Activated B cell treated with CpG ODN at 0.5 μM for 24 hours (primary cell): Measurements from ENCODE around the gene XPA. TPM values are rescaled to one million over a fixed set of nuclear protein-coding genes. Genes with fewer than 3 reads are reported as not detected.

ENCODE experiments used
- ATAC-seq: fragments of 200-7000 bp; cut with Tn5 transposase; one replicate; pipeline ENCODE4 v1.10.0; 2021; ENCODE audit warnings: low read depth, mild to moderate bottlenecking, moderate library complexity
- CTCF ChIA-PET: fragments of 350-600 bp; sonication (Branson Sonifier 250); formaldehyde crosslinking; loops from one replicate; lab custom pipeline; 2021; ENCODE audit warnings: antibody characterized with exemption; lab: Charles Lee
- POLR2A ChIA-PET: fragments of 350-600 bp; sonication (Branson Sonifier 250); formaldehyde crosslinking; loops from one replicate; lab custom pipeline; 2021; ENCODE audit warnings: antibody characterized with exemption; lab: Charles Lee
- DNase-seq: peaks from one replicate; pipeline ENCODE4 v3.0.0; 2022
- H3K27ac Mint-ChIP-seq: one replicate; pipeline ENCODE4 v1.8.0; 2020; ENCODE audit warnings: mixed read lengths
- H3K27me3 Mint-ChIP-seq: one replicate; pipeline ENCODE4 v1.8.0; 2021; ENCODE audit warnings: mixed read lengths
- H3K36me3 Mint-ChIP-seq: one replicate; pipeline ENCODE4 v1.8.0; 2021; ENCODE audit warnings: low read depth, mixed read lengths
- H3K4me1 Mint-ChIP-seq: one replicate; pipeline ENCODE4 v1.8.0; 2021; ENCODE audit warnings: mixed read lengths
- H3K4me3 Mint-ChIP-seq: one replicate; pipeline ENCODE4 v1.8.0; 2020; ENCODE audit warnings: mild to moderate bottlenecking, mixed read lengths
- H3K9me3 Mint-ChIP-seq: one replicate; pipeline ENCODE4 v1.8.0; 2020; ENCODE audit warnings: mixed read lengths
- CTCF ChIP-seq: fragments of 200-600 bp; IDR thresholded peaks from one replicate; pipeline ENCODE4 v1.8.0; 2022; ENCODE audit warnings: antibody characterized with exemption, mild to moderate bottlenecking
- intact Hi-C: fragments of 100-400 bp; cut with micrococcal nuclease; formaldehyde crosslinking; loops from one replicate; pipeline ENCODE4 v1.15.1; 2024
- total RNA-seq: library from RNA; stranded (reverse); gene quantifications from 2 replicates; pipeline ENCODE4 v1.2.3, GENCODE V29; 2022

XPA gene
- total RNA-seq, 1 donor from 2014 or later: 18.1 TPM

GRCh38 chr9:97740848-97741821 is 44.0 kb upstream of the XPA start:
- Mint-ChIP-seq H3K4me3 (peak overlapping the region; percentile 57), H3K27me3 (peaks cover 61% of the 10 kb centered on the region), H3K4me1 (peaks cover 8% of the 10 kb centered on the region), H3K27ac (no peak overlapping the region), H3K9me3 (peaks cover 2% of the 10 kb centered on the region), H3K36me3 (no peaks in the 10 kb centered on the region)
- intact Hi-C loops: no loop called here
- peak; percentile 67 for ATAC-seq
- TF ChIP-seq CTCF: no peak
- ChIA-PET CTCF (no interaction called here), POLR2A (interaction anchor here (0.7 kb wide), 1 partner anchor 218 kb away, joined by 4 read pairs; no protein-coding TSS in a partner anchor)
- DNase-seq: peak; percentile 31

- H3K27ac Mint-ChIP-seq: no peak overlapping the region
- no peak for DNase-seq
- H3K4me1 Mint-ChIP-seq: peaks cover 8% of the 10 kb centered on the region
- no peak for TF ChIP-seq CTCF
- POLR2A ChIA-PET: no interaction called here
- no peaks in the 10 kb centered on the region for H3K36me3 Mint-ChIP-seq
- no peak for ATAC-seq
- intact Hi-C loops: no loop called here
- CTCF ChIA-PET: interaction anchor here (1.0 kb wide), 1 partner anchor 9 kb away, joined by 4 read pairs; no protein-coding TSS in a partner anchor
- H3K27me3 Mint-ChIP-seq: peaks cover 47% of the 10 kb centered on the region
- no peak overlapping the region for H3K4me3 Mint-ChIP-seq
- no peaks in the 10 kb centered on the region for H3K9me3 Mint-ChIP-seq
These were observed 40.3 kb upstream of the XPA start for GRCh38 chr9:97737429-97737828.

GRCh38 chr9:97735070-97735600 is 38.0 kb upstream of the XPA start:
- no peaks in the 10 kb centered on the region for H3K4me1 Mint-ChIP-seq
- no peak overlapping the region for H3K27ac Mint-ChIP-seq
- DNase-seq: no peak
- TF ChIP-seq CTCF: no peak
- intact Hi-C loops: no loop called here
- no peaks in the 10 kb centered on the region for H3K9me3 Mint-ChIP-seq
- no peak overlapping the region for H3K4me3 Mint-ChIP-seq
- ChIA-PET POLR2A (no interaction called here), CTCF (no interaction called here)
- ATAC-seq: no peak
- no peaks in the 10 kb centered on the region for H3K36me3 Mint-ChIP-seq
- H3K27me3 Mint-ChIP-seq: peaks cover 36% of the 10 kb centered on the region

DNA sequence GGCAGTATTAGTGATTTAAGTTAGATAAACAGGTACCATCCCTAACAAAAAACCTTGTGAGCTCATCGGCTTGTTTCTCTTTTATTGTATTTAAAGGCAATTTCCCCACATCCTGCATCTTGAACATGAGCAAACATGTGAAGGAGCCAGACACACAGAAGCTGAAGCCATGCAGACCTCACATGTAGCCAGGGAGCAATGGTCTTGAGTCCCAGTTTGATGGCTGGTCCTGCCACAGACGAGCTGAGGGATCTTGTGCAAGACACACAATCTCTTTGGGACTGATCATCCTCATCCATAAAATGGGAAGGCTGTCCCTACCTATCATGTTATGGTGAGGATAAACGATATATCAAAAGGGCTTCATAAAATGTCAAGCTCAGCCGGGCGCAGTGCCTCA is 29.6 kb upstream of the XPA start:
- ATAC-seq (no peak), DNase-seq (no peak)
- intact Hi-C loops: no loop called here
- Mint-ChIP-seq H3K27ac (no peak overlapping the region), H3K4me1 (no peaks in the 10 kb centered on the region), H3K27me3 (peaks cover 25% of the 10 kb centered on the region), H3K36me3 (no peaks in the 10 kb centered on the region), H3K4me3 (no peak overlapping the region), H3K9me3 (no peaks in the 10 kb centered on the region)
- TF ChIP-seq CTCF: no peak
- ChIA-PET POLR2A (no interaction called here), CTCF (no interaction called here)

DNA sequence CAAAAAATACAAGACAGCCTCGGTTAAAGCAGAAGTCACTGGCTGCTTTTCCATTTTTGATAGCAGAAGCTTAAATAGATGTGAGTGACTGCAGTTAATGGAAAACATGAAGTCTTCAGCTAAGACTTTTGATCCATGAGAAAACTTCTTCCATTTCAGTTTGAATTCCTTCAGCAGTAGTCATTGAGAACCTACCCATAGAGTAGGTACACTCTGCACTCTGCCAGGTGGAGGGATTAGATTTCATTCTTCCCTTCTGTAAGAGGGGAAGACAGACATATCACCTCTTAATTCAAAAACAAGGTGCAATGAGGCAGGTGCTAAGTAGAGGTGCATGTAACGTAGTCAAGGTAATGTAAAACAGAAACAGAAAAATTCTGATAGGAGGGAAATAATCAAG is 26.7 kb upstream of the XPA start:
- intact Hi-C loops: no loop called here
- peaks cover 35% of the 10 kb centered on the region for H3K27me3 Mint-ChIP-seq
- TF ChIP-seq CTCF: no peak
- no peak overlapping the region for H3K27ac Mint-ChIP-seq
- ATAC-seq (no peak), DNase-seq (no peak)
- ChIA-PET POLR2A (interaction anchor here (0.6 kb wide), 1 partner anchor 175 kb away, joined by 4 read pairs; no protein-coding TSS in a partner anchor), CTCF (no interaction called here)
- H3K4me3 Mint-ChIP-seq: no peak overlapping the region
- H3K9me3 Mint-ChIP-seq: peaks cover 6% of the 10 kb centered on the region
- no peaks in the 10 kb centered on the region for H3K4me1 Mint-ChIP-seq
- H3K36me3 Mint-ChIP-seq: no peaks in the 10 kb centered on the region
